ENCODE data around the gene RHBDF2. TPM values are rescaled to one million over a fixed set of nuclear protein-coding genes. Genes with fewer than 3 reads are reported as not detected.
A peak's percentile ranks its signal among the peaks of the same experiment; 100 is the strongest.
"Not testable (repeated sequence)": the region's sequence is repeated elsewhere in the genome, so short reads cannot be mapped to it uniquely, and the experiment has no call there.

RHBDF2 gene
- total RNA-seq, 1 experiment from 2014 or later = 36.2 TPM

DNA sequence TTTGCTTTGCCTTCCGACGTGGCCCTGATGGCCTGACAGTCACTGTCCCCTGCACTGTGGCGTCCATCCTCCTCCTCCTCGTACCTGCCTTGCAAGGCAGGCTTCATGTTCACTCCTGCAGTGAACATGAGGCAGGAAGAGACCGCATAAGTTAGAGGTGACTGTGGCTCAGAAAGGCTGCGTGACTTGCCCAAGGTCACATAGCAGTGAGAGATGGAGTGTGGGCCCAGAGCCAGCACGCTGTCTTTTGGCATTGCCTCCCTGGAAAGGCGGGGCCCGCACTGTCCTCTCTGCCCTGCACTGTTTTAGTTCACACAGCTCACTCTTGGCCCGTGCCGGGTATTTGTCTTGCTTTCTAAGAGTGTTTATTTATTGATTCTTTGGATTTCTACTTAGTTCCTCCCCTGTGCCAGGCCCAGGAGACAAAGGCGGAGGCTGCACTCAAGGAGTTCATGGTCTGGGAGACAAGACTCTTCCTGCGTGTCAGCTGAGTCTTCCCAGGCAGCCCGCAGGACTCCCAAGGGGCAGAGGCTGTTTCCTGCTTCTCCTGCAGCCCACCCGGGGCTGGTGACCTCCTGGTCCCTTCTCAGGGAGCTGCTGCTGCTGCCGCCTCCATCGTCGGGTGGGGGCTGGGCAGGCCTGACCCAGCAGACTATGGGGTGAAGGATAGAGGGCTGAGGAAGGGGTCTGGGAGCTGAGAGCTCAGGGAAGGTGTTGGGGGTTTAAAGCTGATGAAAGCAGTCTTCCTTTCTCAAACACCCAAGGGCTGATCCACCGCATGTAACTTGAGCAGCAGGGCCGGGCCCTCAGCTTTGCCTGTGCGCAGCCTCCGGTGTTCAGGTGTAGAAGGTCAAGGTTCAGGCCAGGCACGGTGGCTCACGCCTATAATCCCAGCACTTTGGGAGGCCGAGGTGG lies 23.6 kb upstream of the RHBDF2 start:
- DNase-seq (ENCODE audit: low spot score) = no peak

DNA sequence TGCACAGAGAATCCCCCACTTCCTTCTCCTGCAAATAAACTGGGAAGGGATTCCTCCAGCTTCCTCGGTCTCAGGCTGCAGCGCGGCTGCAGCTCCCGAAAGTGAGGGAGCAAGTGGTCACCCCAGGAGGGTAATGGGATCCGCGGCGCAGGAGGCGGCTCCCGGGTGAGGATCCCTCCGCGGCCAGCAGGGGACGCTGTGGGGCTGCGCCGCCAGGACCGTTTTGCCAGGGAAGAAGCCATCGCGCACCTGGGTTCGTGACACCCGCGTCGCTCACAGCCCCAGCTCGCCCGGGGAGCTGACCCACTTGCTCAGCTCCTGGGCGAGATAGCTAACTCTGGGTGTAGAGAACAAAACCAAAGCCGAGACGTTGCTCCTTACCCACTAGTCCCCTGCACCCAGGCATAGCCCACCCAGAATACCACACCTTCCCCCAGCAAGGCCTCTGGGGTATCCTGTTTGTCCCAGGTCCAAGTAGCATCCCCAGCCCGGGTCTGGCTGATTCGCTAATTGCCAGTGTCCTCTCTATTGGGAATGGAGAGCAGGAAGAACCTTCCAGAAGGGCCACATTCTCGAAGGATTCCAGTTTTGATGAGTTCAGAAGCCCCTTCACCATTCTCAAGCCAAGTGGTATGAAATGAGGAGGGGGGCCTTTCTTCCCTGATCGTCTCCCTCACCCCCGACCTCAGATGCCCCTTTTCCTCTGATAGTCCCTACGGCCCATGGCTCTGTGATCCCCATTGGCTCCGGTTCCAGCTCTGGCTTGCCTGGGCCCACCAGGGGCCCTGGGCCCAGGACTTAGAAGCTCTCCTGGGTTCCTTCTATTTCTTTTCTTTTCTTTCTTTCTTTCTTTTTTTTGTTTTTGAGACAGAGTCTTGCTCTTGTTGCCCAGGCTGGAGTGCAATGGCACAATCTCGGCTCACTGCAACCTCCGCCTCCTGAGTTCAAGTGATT lies 22.1 kb upstream of the RHBDF2 start:
- DNase-seq (ENCODE audit: low spot score) = peak; percentile 54

DNA sequence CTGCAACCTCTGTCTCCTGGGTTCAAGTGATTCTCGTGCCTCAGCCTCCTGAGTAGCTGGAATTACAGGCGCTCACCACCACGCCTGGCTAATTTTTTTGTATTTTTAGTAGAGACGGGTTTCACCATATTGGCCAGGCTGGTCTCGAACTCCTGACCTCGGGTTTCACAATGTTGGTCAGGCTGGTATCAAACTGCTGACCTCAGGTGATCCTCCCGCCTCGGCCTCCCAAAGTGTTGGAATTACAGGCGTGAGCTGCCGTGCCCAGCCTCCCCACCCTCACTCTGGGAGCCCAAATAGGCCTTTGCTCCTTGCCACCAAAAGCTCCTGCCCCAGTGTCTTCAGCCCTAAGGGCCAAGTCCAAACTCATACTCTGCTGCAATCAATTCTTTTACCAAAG lies 20.5 kb upstream of the RHBDF2 start:
- DNase-seq (ENCODE audit: low spot score) = not testable (repeated sequence)

DNA sequence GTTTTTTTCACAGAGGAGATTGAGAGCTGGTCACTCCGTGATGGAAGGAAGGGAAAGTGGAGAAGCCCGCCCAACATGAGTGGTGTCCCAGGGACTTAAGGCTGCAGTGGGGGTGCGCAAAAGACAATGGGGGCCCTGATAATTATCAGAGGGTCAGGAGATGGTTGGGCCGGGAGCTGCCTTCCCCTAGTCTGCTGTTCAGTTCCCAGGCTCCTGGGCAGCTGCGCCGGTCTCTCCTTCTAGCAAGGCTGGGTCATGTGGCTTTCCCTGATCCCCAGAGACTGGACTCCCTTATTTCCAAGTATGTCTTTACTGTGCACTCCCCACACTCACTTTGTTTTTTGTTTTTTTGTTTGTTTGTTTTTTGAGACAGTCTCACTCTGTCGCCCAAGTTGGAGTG lies 20.0 kb upstream of the RHBDF2 start:
- no peak for DNase-seq (ENCODE audit: low spot score)

DNA sequence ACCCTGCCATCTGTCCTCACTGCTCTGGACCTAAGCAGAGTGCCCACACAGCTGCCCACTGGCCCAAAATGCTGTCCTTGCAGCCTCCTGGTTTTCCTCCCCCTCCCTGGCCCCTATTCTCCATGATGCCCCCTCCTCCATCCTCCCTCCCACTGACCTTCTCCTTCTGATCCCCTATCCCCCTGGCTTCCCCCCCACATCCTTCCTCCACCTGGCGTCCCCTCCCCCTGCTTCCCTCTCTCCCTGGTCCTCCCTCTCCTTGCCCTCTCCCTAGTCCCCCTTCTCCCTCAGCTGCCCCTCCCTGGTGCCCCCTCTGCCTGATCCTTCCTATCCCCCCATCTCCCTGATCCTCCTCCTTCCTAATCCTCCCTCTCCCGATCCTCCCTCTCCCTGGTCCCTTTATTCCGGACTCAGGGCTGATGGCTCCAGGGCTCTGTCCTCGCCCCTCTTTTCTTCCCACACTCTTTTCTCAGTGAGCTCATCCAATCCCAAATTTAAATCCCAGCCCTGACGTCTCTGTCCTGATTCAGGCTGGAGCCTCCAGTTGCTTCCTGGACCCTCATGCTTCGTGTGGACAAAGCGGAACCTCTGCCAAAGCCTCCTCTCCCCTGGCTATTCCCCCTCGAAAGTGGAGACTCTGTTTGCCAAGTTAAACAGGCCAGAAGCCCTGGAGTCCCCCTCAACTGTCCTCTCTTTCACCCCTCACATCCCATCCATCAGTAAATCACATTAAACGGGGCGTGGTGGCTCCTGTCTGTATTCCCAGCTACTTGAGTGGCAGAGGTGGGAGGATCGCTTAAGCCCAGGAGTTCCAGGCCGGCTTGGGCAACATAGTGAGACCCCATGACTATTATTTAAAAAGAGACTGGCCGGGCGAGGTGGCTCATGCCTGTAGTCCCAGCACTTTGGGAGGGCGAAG lies 18.1 kb upstream of the RHBDF2 start:
- no peak for DNase-seq (ENCODE audit: low spot score)

DNA sequence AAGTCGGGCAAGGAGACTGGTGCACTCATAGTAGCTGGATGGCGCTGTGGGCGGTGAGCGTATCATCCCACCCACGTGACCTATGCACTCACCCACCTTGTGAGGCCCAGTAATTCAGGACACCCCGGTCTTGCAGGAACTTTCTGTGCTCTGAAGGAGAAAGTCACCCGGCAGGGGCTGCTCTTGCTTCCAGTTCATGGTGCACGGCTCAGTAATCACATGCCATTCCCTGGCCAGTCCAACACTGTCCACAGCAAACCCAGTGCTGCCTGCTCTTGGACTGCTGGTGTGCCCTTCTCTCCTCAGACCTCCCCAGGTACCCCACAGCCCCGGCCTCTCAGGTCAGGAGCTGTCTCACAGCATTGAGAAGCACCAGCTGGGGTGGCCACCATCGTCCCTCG lies 16.4 kb upstream of the RHBDF2 start:
- no peak for DNase-seq (ENCODE audit: low spot score)

DNA sequence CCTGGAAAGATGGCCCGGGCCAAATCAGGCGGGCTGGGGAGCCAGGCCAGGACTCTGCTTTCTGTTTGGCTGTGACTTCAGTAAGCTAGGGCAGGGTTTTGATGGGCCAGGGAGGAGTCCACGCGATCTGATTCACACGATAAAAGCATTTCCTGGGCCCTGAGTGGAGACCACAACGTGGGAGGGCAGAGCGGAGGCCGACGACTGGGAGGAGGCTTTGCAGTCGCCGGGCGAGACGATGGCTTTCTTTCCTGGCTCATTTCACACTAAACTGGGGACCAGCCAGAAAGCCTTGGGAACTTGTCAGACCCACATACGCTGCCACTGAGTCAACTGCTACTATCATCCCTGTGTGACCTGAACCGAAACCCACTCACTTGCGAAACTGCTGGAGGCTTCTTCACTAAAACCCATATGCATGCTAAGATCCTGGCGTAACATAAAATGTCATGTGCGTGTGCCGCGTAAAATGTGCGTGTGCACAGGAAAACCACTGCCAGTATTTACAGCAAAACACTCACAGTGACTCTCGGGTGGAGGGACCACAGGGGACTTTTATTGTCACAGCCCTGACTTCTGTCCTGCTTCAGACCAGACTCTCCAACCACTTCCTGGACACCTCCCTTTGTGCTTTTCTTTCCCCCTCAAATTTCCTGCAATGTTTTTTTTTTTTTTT lies 14.2 kb upstream of the RHBDF2 start:
- DNase-seq (ENCODE audit: low spot score) = peak; percentile 68

DNA sequence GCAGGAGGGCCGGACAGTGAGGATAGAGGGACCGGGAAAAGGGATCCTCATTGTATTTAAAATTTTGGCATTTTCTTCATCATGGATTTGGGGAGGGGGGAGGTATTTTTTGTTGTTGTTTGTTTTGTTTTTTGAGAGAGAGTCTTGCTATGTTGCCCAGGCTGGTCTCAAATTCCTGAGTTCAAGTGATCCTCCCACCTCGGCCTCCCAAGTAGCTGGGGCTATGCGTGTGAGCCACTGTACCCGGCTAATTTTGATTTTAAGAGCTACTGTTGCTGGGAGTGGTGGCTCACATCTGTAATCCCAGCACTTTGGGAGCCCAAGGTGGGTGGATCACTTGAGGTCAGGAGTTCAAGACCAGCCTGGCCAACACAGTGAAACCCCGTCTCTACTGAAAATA lies 13.1 kb upstream of the RHBDF2 start:
- DNase-seq (ENCODE audit: low spot score) = not testable (repeated sequence)

DNA sequence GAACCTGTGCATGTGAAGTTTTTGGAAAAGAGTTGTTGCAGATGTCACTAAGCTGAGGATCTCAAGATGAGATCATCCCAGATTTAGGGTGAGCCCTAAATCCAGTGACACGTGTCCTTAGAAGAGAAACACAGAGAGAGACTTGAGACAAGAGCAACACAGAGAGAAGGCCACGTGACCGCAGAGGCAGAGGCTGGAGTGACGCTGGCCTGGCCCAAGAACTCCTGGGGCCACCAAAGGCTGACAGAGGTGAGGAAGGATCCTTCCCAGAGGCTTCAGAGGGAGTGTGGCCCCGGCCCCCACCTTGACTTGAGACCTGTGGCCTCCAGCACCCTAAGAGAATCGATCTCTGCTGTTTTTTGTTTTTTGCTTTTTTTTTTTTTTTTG lies 12.1 kb upstream of the RHBDF2 start:
- DNase-seq (ENCODE audit: low spot score) = no peak

DNA sequence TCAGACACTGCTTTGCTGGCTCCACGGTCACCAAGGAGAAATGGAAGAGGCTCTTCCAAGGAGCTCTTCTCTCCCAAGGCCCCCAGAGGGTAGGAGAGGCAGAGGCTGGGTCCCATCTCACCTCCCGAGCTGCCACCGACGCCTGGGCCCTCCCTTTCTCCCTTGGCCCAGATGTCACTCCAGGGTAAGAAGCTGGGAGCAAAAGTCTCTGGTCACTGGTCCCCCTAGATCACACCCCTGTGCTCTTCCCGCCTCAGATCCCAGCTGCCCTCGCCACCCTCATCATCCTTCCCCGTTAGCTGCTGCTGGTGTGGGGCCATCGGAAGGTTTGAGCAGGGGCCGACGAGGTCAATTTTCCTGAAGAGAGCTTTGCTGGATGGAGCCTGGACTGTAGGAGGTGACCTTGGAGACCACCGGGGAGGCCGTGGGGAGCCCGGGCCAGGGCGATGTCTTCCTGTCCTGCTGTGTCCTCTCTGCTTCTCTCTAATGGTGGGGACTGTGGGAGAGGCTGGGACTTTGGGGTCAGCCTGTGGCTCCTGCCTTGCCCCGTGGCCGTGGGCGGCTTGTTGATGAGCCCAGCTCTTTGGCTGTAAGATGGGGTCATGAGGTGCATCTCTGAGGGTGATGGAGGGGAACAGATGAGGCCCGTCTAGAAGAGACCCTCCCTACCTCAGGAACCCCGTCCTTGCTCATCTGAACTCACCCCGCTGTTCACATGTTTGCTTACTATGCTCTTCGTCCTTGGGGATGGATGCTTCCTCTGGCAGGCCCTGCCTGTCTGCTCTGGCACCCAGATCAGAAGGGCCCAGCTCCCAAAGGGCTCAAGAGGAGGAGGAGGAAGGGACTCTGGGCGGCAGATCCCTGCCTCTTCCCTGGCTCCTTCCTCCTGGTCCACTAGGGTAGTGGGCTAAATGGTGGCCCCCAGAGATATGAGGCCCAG lies 11.4 kb upstream of the RHBDF2 start:
- no peak for DNase-seq (ENCODE audit: low spot score)

DNA sequence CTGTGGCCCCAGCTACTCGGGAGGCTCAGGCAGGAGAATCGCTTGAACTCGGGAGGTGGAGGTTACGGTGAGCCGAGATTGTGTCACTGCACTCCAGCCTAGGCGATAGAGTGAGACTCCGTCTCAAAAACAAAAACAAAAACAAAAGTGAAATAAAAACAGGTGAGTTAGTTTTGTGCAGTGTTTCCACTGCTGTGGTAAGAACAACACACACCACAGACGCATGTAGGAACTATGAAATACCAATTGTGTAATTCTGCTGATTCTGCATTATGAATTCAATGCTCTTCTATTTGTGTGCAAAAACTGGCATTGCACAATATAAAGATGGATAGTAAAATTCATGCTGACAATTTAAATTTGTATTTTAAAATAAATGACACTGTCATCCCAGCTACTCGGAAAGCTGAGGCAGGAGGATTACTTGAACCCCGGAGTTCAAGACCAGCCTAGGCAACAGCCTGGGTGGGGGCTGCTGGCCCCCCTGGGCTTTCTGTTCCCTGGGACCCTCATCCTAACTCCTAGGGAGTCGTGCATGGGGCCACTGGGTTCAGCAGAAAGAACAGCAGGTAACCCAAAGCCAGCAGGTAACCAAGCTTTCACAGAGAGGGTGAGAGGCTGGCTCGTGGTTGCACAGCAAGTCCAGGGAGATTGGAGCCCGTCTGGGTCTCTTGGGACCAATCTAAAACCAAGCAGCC lies 10.6 kb upstream of the RHBDF2 start:
- DNase-seq (ENCODE audit: low spot score) = no peak

DNA sequence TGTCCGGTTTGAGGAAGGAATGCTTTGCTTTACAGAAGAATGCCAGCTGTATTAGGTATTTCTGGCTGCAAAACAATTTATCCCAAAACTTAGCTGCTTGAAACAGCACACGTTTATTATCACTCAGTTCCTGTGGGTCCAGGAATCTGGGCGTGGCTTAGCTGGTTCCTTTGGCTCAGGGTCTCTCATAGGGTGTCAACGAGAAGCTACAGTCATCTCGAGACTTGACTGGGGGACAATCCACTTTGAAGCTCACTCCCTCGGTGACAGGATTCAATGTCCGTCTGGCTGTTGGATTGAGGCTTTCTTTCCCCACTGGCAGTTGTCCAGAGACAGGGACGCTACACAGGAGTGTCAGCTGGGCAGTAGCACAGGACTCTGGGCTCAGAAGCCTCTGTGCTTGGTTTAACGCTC lies 9.6 kb upstream of the RHBDF2 start:
- no peak for DNase-seq (ENCODE audit: low spot score)

DNA sequence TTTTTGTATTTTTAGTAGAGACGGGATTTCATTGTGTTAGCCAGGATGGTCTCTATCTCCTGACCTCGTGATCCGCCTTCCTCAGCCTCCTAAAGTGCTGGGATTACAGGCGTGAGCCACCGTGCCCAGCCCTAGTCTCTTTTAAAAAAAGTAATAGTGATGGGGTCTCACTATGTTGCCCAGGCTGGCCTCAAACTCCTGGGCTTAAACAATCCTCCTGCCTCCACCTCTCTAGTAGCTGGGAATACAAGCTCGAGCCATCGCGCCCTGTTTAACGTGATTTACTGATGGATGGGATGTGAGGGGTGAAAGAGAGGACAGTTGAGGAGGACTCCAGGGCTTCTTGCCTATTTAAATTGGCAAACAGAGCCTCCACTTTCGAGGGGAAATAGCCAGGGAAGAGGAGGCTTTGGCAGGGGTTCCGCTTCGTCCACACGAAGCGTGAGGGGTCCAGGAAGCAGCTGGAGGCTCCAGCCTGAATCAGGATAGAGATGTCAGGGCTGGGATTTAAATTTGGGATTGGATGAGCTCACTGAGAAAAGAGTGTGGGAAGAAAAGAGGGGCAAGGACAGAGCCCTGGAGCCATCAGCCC lies 7.3 kb upstream of the RHBDF2 start:
- not testable (repeated sequence) for DNase-seq (ENCODE audit: low spot score)

DNA sequence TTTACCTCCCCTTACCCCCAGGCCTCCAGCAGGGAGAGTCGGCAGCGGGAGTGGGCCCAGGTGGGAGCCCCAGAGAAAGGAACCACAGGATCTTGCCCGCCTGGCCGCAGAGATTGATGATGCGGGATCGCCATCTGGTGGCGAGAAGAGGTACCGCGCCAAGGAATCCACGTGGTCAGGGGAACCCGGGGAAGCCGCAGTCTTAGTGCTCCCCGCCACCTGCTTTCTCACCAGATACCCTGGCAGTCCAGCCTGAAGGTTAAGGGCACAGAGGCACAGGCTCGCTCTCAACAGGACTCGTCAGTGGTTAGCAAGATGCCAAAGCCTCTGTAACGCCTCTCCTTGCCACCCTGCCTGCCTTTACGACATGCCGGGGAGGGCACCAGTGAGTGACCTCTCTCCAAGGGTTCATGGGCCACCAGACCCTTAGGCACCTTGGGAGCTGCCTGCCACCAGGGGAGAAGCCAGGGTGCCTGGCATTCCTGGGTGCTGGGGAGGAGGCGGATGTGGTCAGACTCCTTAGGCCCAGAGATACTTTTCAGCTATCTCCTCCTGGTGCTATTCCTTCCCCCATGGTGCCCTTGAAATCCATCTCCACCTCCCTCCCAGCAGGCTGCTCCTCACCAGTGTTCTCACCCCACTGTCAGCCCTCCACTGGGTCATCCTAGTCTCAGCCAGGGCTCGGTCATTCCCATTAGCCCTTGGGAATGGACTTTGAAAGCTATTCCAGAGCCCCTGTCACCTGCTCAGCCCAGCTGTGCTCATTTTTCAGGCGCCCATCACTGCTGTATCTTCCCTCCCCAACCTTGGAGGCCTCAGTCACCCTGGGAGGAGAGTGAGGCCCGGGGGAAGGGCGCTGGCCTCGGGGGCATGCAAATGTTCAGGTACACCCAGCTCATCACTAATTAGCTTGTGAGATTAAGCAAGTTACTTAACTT lies 5.5 kb upstream of the RHBDF2 start:
- DNase-seq (ENCODE audit: low spot score) = peak; percentile 72

DNA sequence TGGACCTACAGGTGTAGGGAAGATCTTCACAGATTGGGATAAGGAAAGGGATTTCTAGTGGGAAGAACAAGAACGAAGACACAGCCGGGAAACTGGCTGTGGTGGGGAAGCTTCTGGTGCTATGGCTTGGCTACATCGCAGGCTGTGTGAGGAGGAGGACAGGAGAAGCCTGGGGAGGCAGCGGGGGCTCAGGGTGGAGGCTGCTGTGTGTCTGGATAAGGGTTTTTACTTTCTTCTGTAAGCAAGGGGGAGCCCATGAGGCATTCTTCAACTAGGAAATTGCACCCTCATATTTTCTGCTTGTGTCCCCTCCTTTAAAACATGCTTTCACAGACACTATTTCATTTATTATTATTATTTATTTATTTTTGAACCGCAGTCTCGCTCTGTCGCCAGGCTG lies 2.9 kb upstream of the RHBDF2 start:
- DNase-seq (ENCODE audit: low spot score) = no peak

DNA sequence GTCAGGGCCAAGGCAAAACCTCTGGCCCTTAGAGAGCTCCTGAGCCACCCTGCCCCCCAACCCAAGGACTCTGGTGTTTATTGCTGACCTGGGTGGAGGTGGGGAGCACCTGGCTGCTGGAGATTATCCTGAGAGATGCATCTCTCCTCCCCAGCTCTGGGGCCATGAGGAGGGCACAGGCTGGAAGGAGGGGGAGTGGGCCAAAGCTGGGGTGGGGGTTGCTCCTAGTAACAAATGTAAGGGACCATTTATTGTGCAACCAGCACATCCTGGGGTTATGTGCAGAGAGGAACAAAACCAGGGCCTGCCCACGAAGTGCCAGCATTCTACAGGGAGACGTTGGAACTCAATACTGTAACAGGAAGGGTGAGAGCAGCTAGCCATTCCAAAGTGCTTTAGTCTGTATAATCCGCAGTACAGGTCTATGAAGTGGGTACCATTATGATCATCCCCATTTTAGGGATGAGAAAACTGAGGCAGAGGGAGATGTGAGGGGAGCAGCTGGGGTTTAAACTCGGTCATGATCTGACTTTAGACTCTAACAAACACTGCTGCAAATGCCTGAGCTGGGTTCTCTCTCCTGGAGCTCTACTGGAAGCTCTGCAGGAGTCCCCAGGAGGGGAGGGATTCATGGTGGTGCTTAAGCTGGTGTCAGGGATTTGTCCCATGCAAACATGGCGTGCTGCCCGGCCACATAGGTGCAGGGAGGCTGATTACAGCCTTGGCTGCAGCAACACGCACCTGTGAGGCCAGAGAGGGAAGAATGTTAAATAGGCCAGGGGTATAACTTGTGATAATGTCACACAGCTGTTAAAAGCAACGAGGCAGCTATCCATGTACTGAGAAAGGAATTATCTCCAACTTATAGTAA lies 1.4 kb upstream of the RHBDF2 start:
- no peak for DNase-seq (ENCODE audit: low spot score)

Data from A172 (cell line).